ENCODE data around the gene MYCBPAP. TPM values are rescaled to one million over a fixed set of nuclear protein-coding genes. Genes with fewer than 3 reads are reported as not detected.

Gene MYCBPAP
- 10 to 100 TPM in 1 of 2 experiments, 1 to 10 TPM in 1; 6.7 to 13.9 TPM for total RNA-seq

GRCh38 chr17:50507871-50508572, at the start of gene MYCBPAP:
Gene MYCBPAP (plus strand): TSS chr17:50508439. CDS start chr17:50508675, 236 bp downstream.
- Mint-ChIP-seq H3K4me3 (peak within 1 kb of the TSS; percentile 87), H3K27ac (peak within 1 kb of the TSS; percentile 85)
- CTCF ChIA-PET, result interaction anchor here (0.9 to 1.6 kb wide), 3 partner anchors 30 to 308 kb away, joined by 3 read pairs; partner anchors contain the start of genes LRRC59 and RSAD1

GRCh38 chr17:50458701-50459676, 49.2 kb upstream of the MYCBPAP start:
- H3K4me1 Mint-ChIP-seq, result no peaks in the 10 kb centered on the region
- no peak overlapping the region for H3K4me3 Mint-ChIP-seq
- CTCF ChIA-PET, result interaction anchor here (0.7 to 1.4 kb wide), 4 partner anchors 20 to 97 kb away, joined by 3 read pairs; partner anchors contain the start of gene LRRC59
- ATAC-seq (no peak), DNase-seq (no peak)
- H3K36me3 Mint-ChIP-seq, result no peaks in the 10 kb centered on the region
- H3K9me3 Mint-ChIP-seq (ENCODE audit: low read depth), result no peaks in the 10 kb centered on the region
- H3K27me3 Mint-ChIP-seq, result no peaks in the 10 kb centered on the region
- no peak overlapping the region for H3K27ac Mint-ChIP-seq

More at GRCh38 chr17:50507871-50508572, at the start of gene MYCBPAP:
- H3K27me3 Mint-ChIP-seq, result peaks cover 6% of the 10 kb centered on the region
- DNase-seq, result peak; percentile 91
- ATAC-seq, result peak; percentile 75
- peaks cover 52% of the 10 kb centered on the region for H3K4me1 Mint-ChIP-seq
- H3K9me3 Mint-ChIP-seq (ENCODE audit: low read depth), result no peaks in the 10 kb centered on the region
- no peaks in the 10 kb centered on the region for H3K36me3 Mint-ChIP-seq

- no peaks in the 10 kb centered on the region for H3K9me3 Mint-ChIP-seq (ENCODE audit: low read depth)
- H3K4me3 Mint-ChIP-seq, result no peak overlapping the region
- H3K4me1 Mint-ChIP-seq, result no peaks in the 10 kb centered on the region
- no peaks in the 10 kb centered on the region for H3K27me3 Mint-ChIP-seq
- H3K27ac Mint-ChIP-seq, result no peak overlapping the region
- CTCF ChIA-PET, result interaction anchor here (0.7 to 1.0 kb wide), 2 partner anchors 62 to 98 kb away, joined by 3 read pairs; partner anchors contain the start of gene LRRC59
- DNase-seq (no peak), ATAC-seq (no peak)
- H3K36me3 Mint-ChIP-seq, result no peaks in the 10 kb centered on the region
These were observed 48.5 kb upstream of the MYCBPAP start for GRCh38 chr17:50459756-50460155.

GRCh38 chr17:50460831-50461526, 47.3 kb upstream of the MYCBPAP start:
- no peak for DNase-seq
- no peaks in the 10 kb centered on the region for H3K36me3 Mint-ChIP-seq
- no peaks in the 10 kb centered on the region for H3K9me3 Mint-ChIP-seq (ENCODE audit: low read depth)
- H3K27me3 Mint-ChIP-seq, result no peaks in the 10 kb centered on the region
- H3K4me1 Mint-ChIP-seq, result no peaks in the 10 kb centered on the region
- H3K27ac Mint-ChIP-seq, result no peak overlapping the region
- CTCF ChIA-PET, result interaction anchor here (0.8 kb wide), 1 partner anchor 17 kb away, joined by 4 read pairs; the partner anchor contains the start of gene RSAD1
- no peak for ATAC-seq
- H3K4me3 Mint-ChIP-seq, result no peak overlapping the region

- ATAC-seq, result no peak
- no peak for DNase-seq
- Mint-ChIP-seq H3K36me3 (no peaks in the 10 kb centered on the region), H3K4me1 (peaks cover 2% of the 10 kb centered on the region), H3K27me3 (no peaks in the 10 kb centered on the region), H3K9me3 (ENCODE audit: low read depth) (no peaks in the 10 kb centered on the region), H3K4me3 (no peak overlapping the region), H3K27ac (no peak overlapping the region)
- CTCF ChIA-PET, result no interaction called here
These were observed 46.6 kb upstream of the MYCBPAP start for GRCh38 chr17:50461550-50462132.

- CTCF ChIA-PET, result interaction anchor here (0.7 kb wide), 1 partner anchor 235 kb away, joined by 3 read pairs; no protein-coding TSS in a partner anchor
- H3K27me3 Mint-ChIP-seq, result peaks cover 3% of the 10 kb centered on the region
- peaks cover 2% of the 10 kb centered on the region for H3K4me1 Mint-ChIP-seq
- ATAC-seq (no peak), DNase-seq (no peak)
- H3K27ac Mint-ChIP-seq, result no peak overlapping the region
- H3K4me3 Mint-ChIP-seq, result no peak overlapping the region
- H3K36me3 Mint-ChIP-seq, result no peaks in the 10 kb centered on the region
- H3K9me3 Mint-ChIP-seq (ENCODE audit: low read depth), result no peaks in the 10 kb centered on the region
These were observed 45.8 kb upstream of the MYCBPAP start for GRCh38 chr17:50462446-50462845.

GRCh38 chr17:50464121-50464520, 44.1 kb upstream of the MYCBPAP start:
- Mint-ChIP-seq H3K36me3 (no peaks in the 10 kb centered on the region), H3K9me3 (ENCODE audit: low read depth) (no peaks in the 10 kb centered on the region), H3K4me1 (peaks cover 6% of the 10 kb centered on the region), H3K27me3 (peaks cover 15% of the 10 kb centered on the region), H3K27ac (no peak overlapping the region), H3K4me3 (no peak overlapping the region)
- no peak for DNase-seq
- CTCF ChIA-PET, result no interaction called here
- ATAC-seq, result no peak

- H3K4me3 Mint-ChIP-seq, result no peak overlapping the region
- no peak for ATAC-seq
- no peak overlapping the region for H3K27ac Mint-ChIP-seq
- H3K36me3 Mint-ChIP-seq, result no peaks in the 10 kb centered on the region
- CTCF ChIA-PET, result interaction anchor here (1.0 kb wide), 1 partner anchor 13 kb away, joined by 4 read pairs; no protein-coding TSS in a partner anchor
- H3K4me1 Mint-ChIP-seq, result peaks cover 6% of the 10 kb centered on the region
- DNase-seq, result no peak
- H3K9me3 Mint-ChIP-seq (ENCODE audit: low read depth), result no peaks in the 10 kb centered on the region
- H3K27me3 Mint-ChIP-seq, result peaks cover 15% of the 10 kb centered on the region
These were observed 43.5 kb upstream of the MYCBPAP start for GRCh38 chr17:50464736-50465135.

GRCh38 chr17:50465171-50465570, 43.1 kb upstream of the MYCBPAP start:
- no peak for DNase-seq
- Mint-ChIP-seq H3K36me3 (no peaks in the 10 kb centered on the region), H3K4me1 (peaks cover 6% of the 10 kb centered on the region), H3K4me3 (no peak overlapping the region), H3K27ac (no peak overlapping the region), H3K27me3 (peaks cover 17% of the 10 kb centered on the region), H3K9me3 (ENCODE audit: low read depth) (no peaks in the 10 kb centered on the region)
- CTCF ChIA-PET, result interaction anchor here (0.8 to 1.0 kb wide), 2 partner anchors 13 to 14 kb away, joined by 3 to 4 read pairs; no protein-coding TSS in a partner anchor
- ATAC-seq, result no peak

GRCh38 chr17:50465635-50466034, 42.6 kb upstream of the MYCBPAP start:
- H3K36me3 Mint-ChIP-seq, result no peaks in the 10 kb centered on the region
- CTCF ChIA-PET, result interaction anchor here (0.8 to 1.0 kb wide), 2 partner anchors 12 to 14 kb away, joined by 3 to 4 read pairs; no protein-coding TSS in a partner anchor
- ATAC-seq (no peak), DNase-seq (no peak)
- no peaks in the 10 kb centered on the region for H3K9me3 Mint-ChIP-seq (ENCODE audit: low read depth)
- no peak overlapping the region for H3K4me3 Mint-ChIP-seq
- peaks cover 6% of the 10 kb centered on the region for H3K4me1 Mint-ChIP-seq
- H3K27me3 Mint-ChIP-seq, result peaks cover 17% of the 10 kb centered on the region
- H3K27ac Mint-ChIP-seq, result no peak overlapping the region

GRCh38 chr17:50466371-50467113, 41.7 kb upstream of the MYCBPAP start:
- CTCF ChIA-PET, result no interaction called here
- peaks cover 6% of the 10 kb centered on the region for H3K4me1 Mint-ChIP-seq
- H3K4me3 Mint-ChIP-seq, result no peak overlapping the region
- no peak for ATAC-seq
- DNase-seq, result no peak
- peaks cover 17% of the 10 kb centered on the region for H3K27me3 Mint-ChIP-seq
- no peaks in the 10 kb centered on the region for H3K9me3 Mint-ChIP-seq (ENCODE audit: low read depth)
- no peaks in the 10 kb centered on the region for H3K36me3 Mint-ChIP-seq
- no peak overlapping the region for H3K27ac Mint-ChIP-seq

Measured in activated CD8-positive, alpha-beta memory T cell treated with anti-CD3 and anti-CD28 coated beads, Interleukin-2, amount 10 ng/mL, durations not matched to agents 7 days and 5 days (primary cell).